HepG2 (cell line): ENCODE data around the gene PODN. TPM values are rescaled to one million over a fixed set of nuclear protein-coding genes. Genes with fewer than 3 reads are reported as not detected.

Experiments used
- CREB1 ChIP-seq, 2 experiments: fragments of 450-650 bp in 1 of 2; IDR thresholded peaks; 2 replicates each; pipeline ENCODE4 v1.6.1; 2016 to 2017; ENCODE audit warnings: control low read depth in 1 of 2, mild to moderate bottlenecking in 1 of 2, missing compliant biosample characterization in 1 of 2, missing genetic modification characterization in 1 of 2
- ESRRA ChIP-seq: sonication (generic); formaldehyde crosslinking; IDR thresholded peaks from 2 replicates; pipeline ENCODE4 v1.5.1; 2020; ENCODE audit warnings: mild to moderate bottlenecking, low read depth, missing genetic modification reagents
- GLI4 ChIP-seq: sonication (generic); formaldehyde crosslinking; IDR thresholded peaks from 2 replicates; pipeline ENCODE4 v1.5.1; 2020; ENCODE audit warnings: missing genetic modification reagents, mild to moderate bottlenecking, moderate library complexity, borderline replicate concordance
- HNF4A ChIP-seq: sonication (generic); formaldehyde crosslinking; IDR thresholded peaks from 2 replicates; pipeline ENCODE4 v1.4.0; 2020; ENCODE audit warnings: missing genetic modification reagents
- NCOA5 ChIP-seq: sonication (generic); formaldehyde crosslinking; IDR thresholded peaks from 2 replicates; pipeline ENCODE4 v1.4.0; 2020; ENCODE audit warnings: missing genetic modification reagents
- NCOR1 ChIP-seq: fragments of 200-600 bp; sonication (generic); IDR thresholded peaks from 2 replicates; pipeline ENCODE4 v1.7.0; 2017; ENCODE audit warnings: antibody characterized with exemption, low read length, borderline replicate concordance
- RCOR2 ChIP-seq: IDR thresholded peaks from 2 replicates; pipeline ENCODE4 v1.6.1; 2016; ENCODE audit warnings: missing biosample characterization, missing genetic modification reagents
- SP140L ChIP-seq: sonication (generic); formaldehyde crosslinking; IDR thresholded peaks from 2 replicates; pipeline ENCODE4 v1.4.0; 2020; ENCODE audit warnings: missing genetic modification reagents, borderline replicate concordance
- TEAD3 ChIP-seq: optimal IDR thresholded peaks from 2 replicates; pipeline ENCODE3; 2016; ENCODE audit warnings: borderline replicate concordance
- ZMYM2 ChIP-seq: sonication (generic); formaldehyde crosslinking; IDR thresholded peaks from 2 replicates; pipeline ENCODE4 v1.8.0; 2022; ENCODE audit warnings: mild to moderate bottlenecking, missing genetic modification reagents
- ZNF292 ChIP-seq: sonication (generic); formaldehyde crosslinking; IDR thresholded peaks from 2 replicates; pipeline ENCODE4 v1.8.1; 2022; ENCODE audit warnings: mild to moderate bottlenecking, low read depth, missing genetic modification reagents, borderline replicate concordance
- ZNF562 ChIP-seq: sonication (generic); formaldehyde crosslinking; IDR thresholded peaks from 2 replicates; pipeline ENCODE4 v1.8.0; 2022; ENCODE audit warnings: missing genetic modification reagents, borderline replicate concordance
- polyA plus RNA-seq, 8 experiments: library from polyadenylated mRNA; depleted of rRNA in 3 of 8; stranded (reverse) in 7 of 8; unstranded in 1 of 8; fragments of >200 nt; fragmentation: Illumina TruSeq in 4 of 8; extraction: Trizol in 4 of 8; gene quantifications; 2 replicates each; pipeline versions ENCODE4 v1.2.1 to v1.2.3, GENCODE V29; 2011 to 2016; ENCODE audit warnings: low read depth in 4 of 8, missing spikeins in 1 of 8, mixed read lengths in 1 of 8; ENCODE audit not compliant: insufficient read depth in 1 of 8
- total RNA-seq, 5 experiments: library from RNA; depleted of rRNA; stranded (reverse); fragments of >200 nt; fragmentation: Illumina TruSeq; extraction: Trizol; gene quantifications; 2 replicates each; pipeline ENCODE4 v1.2.3, GENCODE V29; 2016; ENCODE audit warnings: low read depth in 1 of 5
- TF ChIP-seq, protein P1 (sequence below): sonication (generic); formaldehyde crosslinking; IDR thresholded peaks from 2 replicates; pipeline ENCODE4 v1.5.1; 2020; ENCODE audit warnings: missing genetic modification reagents, mild to moderate bottlenecking, borderline replicate concordance
- TF ChIP-seq, protein P2 (sequence below): IDR thresholded peaks from 2 replicates; pipeline ENCODE4 v1.6.1; 2016; ENCODE audit warnings: mild to moderate bottlenecking
- TF ChIP-seq, protein P3 (sequence below): sonication (generic); formaldehyde crosslinking; conservative IDR thresholded peaks from 2 replicates; pipeline ENCODE4 v1.4.0; 2020; ENCODE audit warnings: mild to moderate bottlenecking, missing genetic modification reagents, moderate library complexity
- TF ChIP-seq, protein P4 (sequence below): IDR thresholded peaks from 2 replicates; pipeline ENCODE4 v1.6.1; 2016; ENCODE audit warnings: low read depth, borderline replicate concordance
- TF ChIP-seq, protein P5 (sequence below): sonication (generic); formaldehyde crosslinking; IDR thresholded peaks from 2 replicates; pipeline ENCODE4 v1.5.0; 2020; ENCODE audit warnings: missing genetic modification reagents, mild to moderate bottlenecking, borderline replicate concordance
- TF ChIP-seq, protein P6 (sequence below): sonication (generic); formaldehyde crosslinking; IDR thresholded peaks from 2 replicates; pipeline ENCODE4 v1.4.0; 2020; ENCODE audit warnings: missing genetic modification reagents, low read depth, mild to moderate bottlenecking, borderline replicate concordance
- TF ChIP-seq, protein P7 (sequence below): sonication (generic); formaldehyde crosslinking; IDR thresholded peaks from 2 replicates; pipeline ENCODE4 v1.4.0; 2020; ENCODE audit warnings: mild to moderate bottlenecking, missing genetic modification reagents

Gene PODN
- total and polyA plus RNA-seq, 2 of the 13 experiments (the other 11 are each of a cell fraction or from before 2014, with no cell fraction given): 0.13 TPM; not detected in 1

DNA sequence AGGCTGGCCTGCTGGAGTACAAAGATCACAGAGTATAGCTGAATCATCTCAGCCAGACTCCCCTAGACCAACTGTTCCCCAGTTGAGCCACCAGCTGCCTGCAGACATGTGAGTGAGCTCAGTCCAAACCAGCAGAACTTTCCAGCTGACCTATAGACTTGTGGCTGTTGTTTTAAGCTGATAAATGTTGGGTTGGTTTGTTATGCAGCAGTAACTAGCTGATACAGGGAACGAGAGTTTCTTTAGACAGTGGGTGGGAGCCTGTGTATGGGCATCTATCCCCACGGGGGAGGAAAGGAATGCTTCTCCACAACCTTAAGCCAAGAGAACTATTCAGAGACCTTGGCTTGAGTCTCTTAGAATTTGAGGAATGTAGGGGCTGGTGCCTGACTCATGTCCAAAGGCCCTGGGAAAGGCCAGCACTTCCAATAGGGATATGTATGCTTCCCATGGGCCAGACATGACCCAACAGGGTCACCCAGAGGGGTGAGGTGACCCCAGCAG, 50.3 kb downstream of the PODN start (continued):
- TF ChIP-seq, protein P1, sequence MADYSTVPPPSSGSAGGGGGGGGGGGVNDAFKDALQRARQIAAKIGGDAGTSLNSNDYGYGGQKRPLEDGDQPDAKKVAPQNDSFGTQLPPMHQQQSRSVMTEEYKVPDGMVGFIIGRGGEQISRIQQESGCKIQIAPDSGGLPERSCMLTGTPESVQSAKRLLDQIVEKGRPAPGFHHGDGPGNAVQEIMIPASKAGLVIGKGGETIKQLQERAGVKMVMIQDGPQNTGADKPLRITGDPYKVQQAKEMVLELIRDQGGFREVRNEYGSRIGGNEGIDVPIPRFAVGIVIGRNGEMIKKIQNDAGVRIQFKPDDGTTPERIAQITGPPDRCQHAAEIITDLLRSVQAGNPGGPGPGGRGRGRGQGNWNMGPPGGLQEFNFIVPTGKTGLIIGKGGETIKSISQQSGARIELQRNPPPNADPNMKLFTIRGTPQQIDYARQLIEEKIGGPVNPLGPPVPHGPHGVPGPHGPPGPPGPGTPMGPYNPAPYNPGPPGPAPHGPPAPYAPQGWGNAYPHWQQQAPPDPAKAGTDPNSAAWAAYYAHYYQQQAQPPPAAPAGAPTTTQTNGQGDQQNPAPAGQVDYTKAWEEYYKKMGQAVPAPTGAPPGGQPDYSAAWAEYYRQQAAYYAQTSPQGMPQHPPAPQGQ (CRISPR knock-in tag): no peak
- TF ChIP-seq GLI4 (no peak), CREB1 (IDR thresholded peaks at IDR 0.05) (no peak), CREB1 (CRISPR knock-in tag; IDR thresholded peaks at IDR 0.05) (peak; percentile 28), ZNF562 (CRISPR knock-in tag) (no peak), RCOR2 (CRISPR knock-in tag) (peak; percentile 92), NCOR1 (peak; percentile 69; the same call in 1 of the 2 replicates), HNF4A (CRISPR knock-in tag) (peak; percentile 27; the same call in 1 of the 2 replicates), ZMYM2 (peak; percentile 72), ZNF292 (CRISPR knock-in tag) (no peak), NCOA5 (CRISPR knock-in tag) (no peak), SP140L (no peak), TEAD3 (CRISPR knock-in tag) (peak; percentile 29), ESRRA (CRISPR knock-in tag) (no peak)
- TF ChIP-seq, protein P2, sequence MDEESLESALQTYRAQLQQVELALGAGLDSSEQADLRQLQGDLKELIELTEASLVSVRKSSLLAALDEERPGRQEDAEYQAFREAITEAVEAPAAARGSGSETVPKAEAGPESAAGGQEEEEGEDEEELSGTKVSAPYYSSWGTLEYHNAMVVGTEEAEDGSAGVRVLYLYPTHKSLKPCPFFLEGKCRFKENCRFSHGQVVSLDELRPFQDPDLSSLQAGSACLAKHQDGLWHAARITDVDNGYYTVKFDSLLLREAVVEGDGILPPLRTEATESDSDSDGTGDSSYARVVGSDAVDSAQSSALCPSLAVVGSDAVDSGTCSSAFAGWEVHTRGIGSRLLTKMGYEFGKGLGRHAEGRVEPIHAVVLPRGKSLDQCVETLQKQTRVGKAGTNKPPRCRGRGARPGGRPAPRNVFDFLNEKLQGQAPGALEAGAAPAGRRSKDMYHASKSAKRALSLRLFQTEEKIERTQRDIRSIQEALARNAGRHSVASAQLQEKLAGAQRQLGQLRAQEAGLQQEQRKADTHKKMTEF (CRISPR knock-in tag): 0 out of 2 replicates have a peak, but pooled peaks have one; percentile 27
- TF ChIP-seq, protein P3, sequence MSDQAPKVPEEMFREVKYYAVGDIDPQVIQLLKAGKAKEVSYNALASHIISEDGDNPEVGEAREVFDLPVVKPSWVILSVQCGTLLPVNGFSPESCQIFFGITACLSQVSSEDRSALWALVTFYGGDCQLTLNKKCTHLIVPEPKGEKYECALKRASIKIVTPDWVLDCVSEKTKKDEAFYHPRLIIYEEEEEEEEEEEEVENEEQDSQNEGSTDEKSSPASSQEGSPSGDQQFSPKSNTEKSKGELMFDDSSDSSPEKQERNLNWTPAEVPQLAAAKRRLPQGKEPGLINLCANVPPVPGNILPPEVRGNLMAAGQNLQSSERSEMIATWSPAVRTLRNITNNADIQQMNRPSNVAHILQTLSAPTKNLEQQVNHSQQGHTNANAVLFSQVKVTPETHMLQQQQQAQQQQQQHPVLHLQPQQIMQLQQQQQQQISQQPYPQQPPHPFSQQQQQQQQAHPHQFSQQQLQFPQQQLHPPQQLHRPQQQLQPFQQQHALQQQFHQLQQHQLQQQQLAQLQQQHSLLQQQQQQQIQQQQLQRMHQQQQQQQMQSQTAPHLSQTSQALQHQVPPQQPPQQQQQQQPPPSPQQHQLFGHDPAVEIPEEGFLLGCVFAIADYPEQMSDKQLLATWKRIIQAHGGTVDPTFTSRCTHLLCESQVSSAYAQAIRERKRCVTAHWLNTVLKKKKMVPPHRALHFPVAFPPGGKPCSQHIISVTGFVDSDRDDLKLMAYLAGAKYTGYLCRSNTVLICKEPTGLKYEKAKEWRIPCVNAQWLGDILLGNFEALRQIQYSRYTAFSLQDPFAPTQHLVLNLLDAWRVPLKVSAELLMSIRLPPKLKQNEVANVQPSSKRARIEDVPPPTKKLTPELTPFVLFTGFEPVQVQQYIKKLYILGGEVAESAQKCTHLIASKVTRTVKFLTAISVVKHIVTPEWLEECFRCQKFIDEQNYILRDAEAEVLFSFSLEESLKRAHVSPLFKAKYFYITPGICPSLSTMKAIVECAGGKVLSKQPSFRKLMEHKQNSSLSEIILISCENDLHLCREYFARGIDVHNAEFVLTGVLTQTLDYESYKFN (CRISPR knock-in tag): 0 out of 2 replicates have a peak, but pooled peaks have one; percentile 16
- TF ChIP-seq, protein P4, sequence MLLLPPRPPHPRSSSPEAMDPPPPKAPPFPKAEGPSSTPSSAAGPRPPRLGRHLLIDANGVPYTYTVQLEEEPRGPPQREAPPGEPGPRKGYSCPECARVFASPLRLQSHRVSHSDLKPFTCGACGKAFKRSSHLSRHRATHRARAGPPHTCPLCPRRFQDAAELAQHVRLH (CRISPR knock-in tag): peak; percentile 67; the same call in 1 of the 2 replicates
- TF ChIP-seq, protein P5, sequence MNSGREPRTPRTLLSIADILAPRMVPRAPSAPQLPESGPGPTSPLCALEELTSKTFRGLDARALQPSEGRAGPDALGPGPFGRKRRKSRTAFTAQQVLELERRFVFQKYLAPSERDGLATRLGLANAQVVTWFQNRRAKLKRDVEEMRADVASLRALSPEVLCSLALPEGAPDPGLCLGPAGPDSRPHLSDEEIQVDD: no peak
- TF ChIP-seq, protein P6, sequence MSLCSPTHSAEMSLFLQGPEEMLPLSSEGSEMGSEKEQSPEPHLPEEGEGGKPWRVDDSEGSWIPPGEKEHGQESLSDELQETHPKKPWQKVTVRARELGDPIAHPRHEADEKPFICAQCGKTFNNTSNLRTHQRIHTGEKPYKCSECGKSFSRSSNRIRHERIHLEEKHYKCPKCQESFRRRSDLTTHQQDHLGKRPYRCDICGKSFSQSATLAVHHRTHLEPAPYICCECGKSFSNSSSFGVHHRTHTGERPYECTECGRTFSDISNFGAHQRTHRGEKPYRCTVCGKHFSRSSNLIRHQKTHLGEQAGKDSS (CRISPR knock-in tag): no peak
- TF ChIP-seq, protein P7, sequence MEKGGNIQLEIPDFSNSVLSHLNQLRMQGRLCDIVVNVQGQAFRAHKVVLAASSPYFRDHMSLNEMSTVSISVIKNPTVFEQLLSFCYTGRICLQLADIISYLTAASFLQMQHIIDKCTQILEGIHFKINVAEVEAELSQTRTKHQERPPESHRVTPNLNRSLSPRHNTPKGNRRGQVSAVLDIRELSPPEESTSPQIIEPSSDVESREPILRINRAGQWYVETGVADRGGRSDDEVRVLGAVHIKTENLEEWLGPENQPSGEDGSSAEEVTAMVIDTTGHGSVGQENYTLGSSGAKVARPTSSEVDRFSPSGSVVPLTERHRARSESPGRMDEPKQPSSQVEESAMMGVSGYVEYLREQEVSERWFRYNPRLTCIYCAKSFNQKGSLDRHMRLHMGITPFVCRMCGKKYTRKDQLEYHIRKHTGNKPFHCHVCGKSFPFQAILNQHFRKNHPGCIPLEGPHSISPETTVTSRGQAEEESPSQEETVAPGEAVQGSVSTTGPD: no peak
